Activated T-cell treated with anti-CD3 and anti-CD28 coated beads for 24 hours (primary cell): Measurements from ENCODE around the gene NCF4.

Experiments used
- DNase-seq: peaks from one replicate; pipeline ENCODE4 v3.0.0-alpha.2; 2020; ENCODE audit warnings: low read depth

The NCF4 gene

GRCh38 chr22:36864454-36865215 is 3.8 kb downstream of the NCF4 start:
- DNase-seq, result no peak

- DNase-seq, result no peak
Observed at GRCh38 chr22:36865346-36865745, 4.5 kb downstream of the NCF4 start.

- no peak for DNase-seq
Observed at GRCh38 chr22:36867695-36868094, 6.9 kb downstream of the NCF4 start.

GRCh38 chr22:36868546-36869181 is 7.9 kb downstream of the NCF4 start:
- DNase-seq, result no peak

- no peak for DNase-seq
Observed at GRCh38 chr22:36870250-36870649, 9.4 kb downstream of the NCF4 start.

GRCh38 chr22:36871669-36872081 is 10.9 kb downstream of the NCF4 start:
- no peak for DNase-seq

- no peak for DNase-seq
Observed at GRCh38 chr22:36872084-36872483, 11.3 kb downstream of the NCF4 start.

GRCh38 chr22:36872866-36873498 is 12.2 kb downstream of the NCF4 start:
- no peak for DNase-seq

- DNase-seq, result peak; percentile 9
Observed at GRCh38 chr22:36873614-36874308, 13.0 kb downstream of the NCF4 start.

- DNase-seq, result no peak
Observed at GRCh38 chr22:36874309-36874696, 13.5 kb downstream of the NCF4 start.

GRCh38 chr22:36874736-36875135 is 13.9 kb downstream of the NCF4 start:
- no peak for DNase-seq

- DNase-seq, result no peak
Observed at GRCh38 chr22:36875741-36876140, 14.9 kb downstream of the NCF4 start.

GRCh38 chr22:36879775-36880174 is 19.0 kb downstream of the NCF4 start:
- DNase-seq, result no peak

- DNase-seq, result no peak
Observed at GRCh38 chr22:36881504-36882245, 20.9 kb downstream of the NCF4 start.

- no peak for DNase-seq
Observed at GRCh38 chr22:36884349-36885158, 23.7 kb downstream of the NCF4 start.

GRCh38 chr22:36885474-36885873 is 24.7 kb downstream of the NCF4 start:
- no peak for DNase-seq

GRCh38 chr22:36886016-36886415 is 25.2 kb downstream of the NCF4 start:
- no peak for DNase-seq

GRCh38 chr22:36887162-36887561 is 26.4 kb downstream of the NCF4 start:
- no peak for DNase-seq

GRCh38 chr22:36891646-36892045 is 30.8 kb downstream of the NCF4 start:
- DNase-seq, result no peak

GRCh38 chr22:36892292-36892691 is 31.5 kb downstream of the NCF4 start:
- no peak for DNase-seq

GRCh38 chr22:36893262-36893661 is 32.5 kb downstream of the NCF4 start:
- no peak for DNase-seq
